Neuronal stem cell (in vitro differentiated cells): ENCODE measurements around the gene STAC3.

Experiments used
- DNase-seq: peaks from one replicate; pipeline ENCODE4 v3.0.0-alpha.2; 2013; ENCODE audit warnings: low spot score
- H2AFZ ChIP-seq: one replicate; pipeline ENCODE4 v1.6.1; 2013; ENCODE audit warnings: mild to moderate bottlenecking, low read length, inconsistent platforms
- H2AK5ac ChIP-seq: 2 replicates; pipeline ENCODE4 v1.6.1; 2013; ENCODE audit warnings: low read depth, mild to moderate bottlenecking, inconsistent platforms, low read length, moderate library complexity, mixed read lengths
- H2BK120ac ChIP-seq: 2 replicates; pipeline ENCODE4 v1.6.1; 2013; ENCODE audit warnings: low read depth, mild to moderate bottlenecking, inconsistent platforms, low read length, moderate library complexity, mixed read lengths
- H2BK12ac ChIP-seq: one replicate; pipeline ENCODE4 v1.6.1; 2013; ENCODE audit warnings: low read length, inconsistent platforms
- H2BK15ac ChIP-seq: 2 replicates; pipeline ENCODE4 v1.6.1; 2013; ENCODE audit warnings: mild to moderate bottlenecking, low read length, inconsistent platforms, mixed read lengths
- H2BK5ac ChIP-seq: one replicate; pipeline ENCODE4 v1.6.1; 2013; ENCODE audit warnings: inconsistent platforms, mild to moderate bottlenecking, low read length, moderate library complexity
- H3K14ac ChIP-seq: one replicate; pipeline ENCODE4 v1.6.1; 2013; ENCODE audit warnings: low read length, inconsistent platforms
- H3K18ac ChIP-seq: 2 replicates; pipeline ENCODE4 v1.6.1; 2013; ENCODE audit warnings: low read length, inconsistent platforms
- H3K23ac ChIP-seq: 2 replicates; pipeline ENCODE4 v1.6.1; 2013; ENCODE audit warnings: low read depth, mild to moderate bottlenecking, mixed read lengths, low read length, inconsistent platforms; ENCODE audit not compliant: poor library complexity
- H3K27ac ChIP-seq: replicated peaks from 3 replicates; pipeline ENCODE4 v1.5.1; 2013; ENCODE audit warnings: low read length, inconsistent platforms
- H3K27me3 ChIP-seq, 3 experiments: 2 replicates each; pipeline ENCODE4 v1.6.1; 2013; ENCODE audit warnings: low read length in 3 of 3, mild to moderate bottlenecking in 2 of 3, inconsistent platforms in 1 of 3, low read depth in 1 of 3, mixed read lengths in 1 of 3, moderate library complexity in 1 of 3; ENCODE audit not compliant: control insufficient read depth in 3 of 3, insufficient read depth in 3 of 3
- H3K36me3 ChIP-seq, 2 donors: replicated peaks in 1 of 2; 2 replicates each; pipeline ENCODE4 v1.6.1; 2013; ENCODE audit warnings: low read length in 2 of 2; ENCODE audit not compliant: control insufficient read depth in 2 of 2, insufficient read depth in 2 of 2
- H3K4ac ChIP-seq: 2 replicates; pipeline ENCODE4 v1.6.1; 2013; ENCODE audit warnings: inconsistent platforms, mild to moderate bottlenecking, low read length, moderate library complexity
- H3K4me1 ChIP-seq, 2 donors: 1 replicate in 1 of 2; 2 replicates in 1 of 2; pipeline ENCODE4 v1.6.1; 2013; ENCODE audit warnings: low read length in 2 of 2, low read depth in 1 of 2; ENCODE audit not compliant: control insufficient read depth in 2 of 2, insufficient read depth in 1 of 2
- H3K4me2 ChIP-seq: one replicate; pipeline ENCODE4 v1.6.1; 2013; ENCODE audit warnings: mild to moderate bottlenecking, low read length, inconsistent platforms; ENCODE audit not compliant: insufficient read depth, poor library complexity, severe bottlenecking
- H3K4me3 ChIP-seq, 2 donors: 2 replicates each; pipeline ENCODE4 v1.5.1; 2013; ENCODE audit warnings: low read length in 2 of 2, mild to moderate bottlenecking in 2 of 2, inconsistent platforms in 1 of 2, moderate library complexity in 1 of 2
- H3K79me1 ChIP-seq: one replicate; pipeline ENCODE4 v1.6.1; 2013; ENCODE audit warnings: low read depth, mild to moderate bottlenecking, inconsistent platforms, low read length, moderate library complexity
- H3K9ac ChIP-seq: one replicate; pipeline ENCODE4 v1.6.1; 2013; ENCODE audit warnings: mild to moderate bottlenecking, low read depth, low read length, inconsistent platforms; ENCODE audit not compliant: poor library complexity
- H3K9me3 ChIP-seq, 2 donors: replicated peaks in 1 of 2; 2 replicates each; pipeline versions ENCODE3 to v1.6.1; 2013; ENCODE audit warnings: low read length in 2 of 2, mild to moderate bottlenecking in 2 of 2, inconsistent platforms in 1 of 2, low read depth in 1 of 2, mixed read lengths in 1 of 2, moderate library complexity in 1 of 2; ENCODE audit not compliant: control insufficient read depth in 2 of 2, insufficient read depth in 1 of 2
- H4K8ac ChIP-seq: one replicate; pipeline ENCODE4 v1.6.1; 2013; ENCODE audit warnings: low read depth, mild to moderate bottlenecking, inconsistent platforms, low read length, moderate library complexity
- H4K91ac ChIP-seq: one replicate; pipeline ENCODE4 v1.6.1; 2013; ENCODE audit warnings: low read length, low read depth, mild to moderate bottlenecking, inconsistent platforms; ENCODE audit not compliant: poor library complexity
- WGBS, 2 donors: extraction: QIAGEN DNeasy Blood & Tissue Kit; methylation state at CpG; one replicate each; pipeline ENCODE4 v1.1.7; 2013; ENCODE audit warnings: missing lambda C conversion rate in 2 of 2, mixed read lengths in 1 of 2; ENCODE audit not compliant: insufficient read length in 2 of 2, insufficient replicate concordance in 1 of 2; ENCODE audit errors: extremely low coverage in 2 of 2; 5-methylcytosine and 5-hydroxymethylcytosine counted together

STAC3 gene

GRCh38 chr12:57244312-57244696, 6.7 kb downstream of the STAC3 start:
- H2BK120ac ChIP-seq = no peak overlapping the region
- DNase-seq = no peak

GRCh38 chr12:57243521-57244311, 7.3 kb downstream of the STAC3 start:
- H3K27ac ChIP-seq = no peak overlapping the region
- no peak for DNase-seq
- H3K9ac ChIP-seq = no peak overlapping the region
- peak overlapping the region; percentile 25 for H2AK5ac ChIP-seq
- H3K79me1 ChIP-seq = peaks cover 2% of the 10 kb centered on the region
- no peak overlapping the region for H4K91ac ChIP-seq
- H4K8ac ChIP-seq = no peak overlapping the region
- H2BK15ac ChIP-seq = peak overlapping the region; percentile 44
- H3K36me3 ChIP-seq = peaks cover 0 to 4% of the 10 kb centered on the region in 2 donors
- no peak overlapping the region for H2AFZ ChIP-seq
- H2BK5ac ChIP-seq = no peak overlapping the region
- H3K9me3 ChIP-seq = no peaks in the 10 kb centered on the region
- peak overlapping the region; percentile 61 for H3K23ac ChIP-seq
- H3K18ac ChIP-seq = peak overlapping the region; percentile 81
- H2BK12ac ChIP-seq = no peak overlapping the region
- peaks cover 29 to 32% of the 10 kb centered on the region in 2 donors for H3K4me1 ChIP-seq
- no peak overlapping the region for H2BK120ac ChIP-seq
- H3K27me3 ChIP-seq = peaks cover 22 to 48% (median 31%) of the 10 kb centered on the region in 3 experiments
- no peak overlapping the region for H3K14ac ChIP-seq
- H3K4me2 ChIP-seq = peak overlapping the region; percentile 90
- peak overlapping the region in 1 of 2 donors; percentile 71 for H3K4me3 ChIP-seq
- no peak overlapping the region for H3K4ac ChIP-seq
- no CpG with 5 or more reads among the region's 41 CpGs for WGBS, 2 donors

More at GRCh38 chr12:57244312-57244696, 6.7 kb downstream of the STAC3 start:
- no peak overlapping the region for H3K23ac ChIP-seq
- H3K9me3 ChIP-seq = no peaks in the 10 kb centered on the region
- peaks cover 26 to 28% of the 10 kb centered on the region in 2 donors for H3K4me1 ChIP-seq
- H3K9ac ChIP-seq = no peak overlapping the region
- no peak overlapping the region for H3K27ac ChIP-seq
- H2BK12ac ChIP-seq = no peak overlapping the region
- no peak overlapping the region for H4K8ac ChIP-seq
- peaks cover 0 to 4% of the 10 kb centered on the region in 2 donors for H3K36me3 ChIP-seq
- no peak overlapping the region for H3K14ac ChIP-seq
- H3K79me1 ChIP-seq = peaks cover 2% of the 10 kb centered on the region
- H2BK5ac ChIP-seq = no peak overlapping the region
- H3K4me3 ChIP-seq = no peak overlapping the region
- WGBS, 2 donors = no CpG with 5 or more reads among the region's 6 CpGs
- H4K91ac ChIP-seq = no peak overlapping the region
- peak overlapping the region; percentile 14 for H2BK15ac ChIP-seq
- no peak overlapping the region for H2AFZ ChIP-seq
- no peak overlapping the region for H3K4ac ChIP-seq
- peaks cover 22 to 44% (median 29%) of the 10 kb centered on the region in 3 experiments for H3K27me3 ChIP-seq
- H3K18ac ChIP-seq = no peak overlapping the region
- no peak overlapping the region for H2AK5ac ChIP-seq
- H3K4me2 ChIP-seq = no peak overlapping the region

GRCh38 chr12:57242691-57243454, 8.1 kb downstream of the STAC3 start:
- no CpG with 5 or more reads among the region's 45 CpGs for WGBS, 2 donors
- Histone ChIP-seq H3K23ac (peak overlapping the region; percentile 89), H3K79me1 (peaks cover 2% of the 10 kb centered on the region)

GRCh38 chr12:57242329-57242690, 8.7 kb downstream of the STAC3 start:
- H2BK5ac ChIP-seq = no peak overlapping the region
- peak overlapping the region; percentile 89 for H3K23ac ChIP-seq
- H3K27me3 ChIP-seq = peaks cover 22 to 62% (median 36%) of the 10 kb centered on the region in 3 experiments
- no peak overlapping the region for H4K91ac ChIP-seq
- no peaks in the 10 kb centered on the region for H3K9me3 ChIP-seq
- peaks cover 0 to 4% of the 10 kb centered on the region in 2 donors for H3K36me3 ChIP-seq
- no CpG with 5 or more reads among the region's 18 CpGs for WGBS, 2 donors
- peak overlapping the region; percentile 81 for H3K18ac ChIP-seq
- no peak overlapping the region for H2BK15ac ChIP-seq
- peak overlapping the region; percentile 13 to 78 for H3K4me3 ChIP-seq
- H3K14ac ChIP-seq = no peak overlapping the region
- H3K4me2 ChIP-seq = peak overlapping the region; percentile 90
- H2BK12ac ChIP-seq = peak overlapping the region; percentile 49
- H3K4me1 ChIP-seq = peaks cover 39 to 40% of the 10 kb centered on the region in 2 donors
- H3K79me1 ChIP-seq = peaks cover 2% of the 10 kb centered on the region
- no peak for DNase-seq
- no peak overlapping the region for H4K8ac ChIP-seq
- H3K27ac ChIP-seq = no peak overlapping the region
- no peak overlapping the region for H2AFZ ChIP-seq
- H2BK120ac ChIP-seq = no peak overlapping the region
- H3K9ac ChIP-seq = peak overlapping the region; percentile 63
- H3K4ac ChIP-seq = peak overlapping the region; percentile 56
- no peak overlapping the region for H2AK5ac ChIP-seq

More at GRCh38 chr12:57242691-57243454, 8.1 kb downstream of the STAC3 start:
- Histone ChIP-seq H2BK15ac (peak overlapping the region; percentile 44), H3K9me3 (no peaks in the 10 kb centered on the region), H3K4ac (no peak overlapping the region), H2BK5ac (peak overlapping the region; percentile 79), H3K4me1 (peaks cover 35 to 36% of the 10 kb centered on the region in 2 donors), H2AK5ac (no peak overlapping the region), H3K14ac (no peak overlapping the region), H2BK12ac (peak overlapping the region; percentile 53), H2AFZ (no peak overlapping the region), H3K27ac (no peak overlapping the region), H3K27me3 (peaks cover 22 to 56% (median 31%) of the 10 kb centered on the region in 3 experiments), H3K36me3 (peaks cover 0 to 4% of the 10 kb centered on the region in 2 donors), H4K8ac (no peak overlapping the region), H3K9ac (peak overlapping the region; percentile 68), H3K4me3 (peak overlapping the region; percentile 13 to 78), H2BK120ac (no peak overlapping the region), H4K91ac (no peak overlapping the region), H3K18ac (peak overlapping the region; percentile 95), H3K4me2 (peak overlapping the region; percentile 90)
- peak; percentile 85 for DNase-seq
